K562 (cell line): ENCODE data around the gene PNPLA8. TPM values are rescaled to one million over a fixed set of nuclear protein-coding genes. Genes with fewer than 3 reads are reported as not detected.
"Not testable (repeated sequence)": the region's sequence is repeated elsewhere in the genome, so short reads cannot be mapped to it uniquely, and the experiment has no call there.

Experiments
- CBFA2T2 ChIP-seq: fragments of 450-650 bp; conservative IDR thresholded peaks from 2 replicates; pipeline ENCODE4 v1.6.1; 2017; ENCODE audit warnings: mild to moderate bottlenecking
- EHMT2 ChIP-seq: fragments of 450-650 bp; IDR thresholded peaks from 2 replicates; pipeline ENCODE4 v1.6.1; 2018; ENCODE audit warnings: antibody characterized with exemption
- FOXM1 ChIP-seq, 2 experiments: fragments of 450-650 bp in 1 of 2; sonication (generic) in 1 of 2; formaldehyde crosslinking in 1 of 2; IDR thresholded peaks; 2 replicates each; pipeline versions ENCODE4 v1.6.1 to v1.9.0; 2017 to 2022; ENCODE audit warnings: low read depth in 2 of 2, mild to moderate bottlenecking in 2 of 2, missing genetic modification reagents in 1 of 2, moderate library complexity in 1 of 2
- JUND ChIP-seq, 2 experiments: IDR thresholded peaks; 2 replicates in 1 of 2; 3 replicates in 1 of 2; pipeline ENCODE4 v1.6.1; 2011; ENCODE audit warnings: borderline replicate concordance in 2 of 2, low read depth in 2 of 2, low read length in 2 of 2, improper control_type of control experiment in 1 of 2, missing biosample characterization in 1 of 2, missing genetic modification characterization in 1 of 2, missing genetic modification reagents in 1 of 2
- NEUROD1 ChIP-seq: fragments of 150-350 bp; IDR thresholded peaks from 2 replicates; pipeline ENCODE4 v1.6.1; 2014; ENCODE audit warnings: borderline replicate concordance, low read length, low read depth; ENCODE audit not compliant: partially characterized antibody
- RAD51 ChIP-seq: fragments of 450-650 bp; IDR thresholded peaks from 2 replicates; pipeline ENCODE4 v1.7.1; 2016; ENCODE audit warnings: low read depth, mild to moderate bottlenecking, borderline replicate concordance
- SMARCC2 ChIP-seq: fragments of 450-650 bp; IDR thresholded peaks from 2 replicates; pipeline ENCODE4 v1.6.1; 2017; ENCODE audit warnings: antibody characterized with exemption, moderate library complexity, mild to moderate bottlenecking, low read depth
- TAF9B ChIP-seq: fragments of 450-650 bp; IDR thresholded peaks from 2 replicates; pipeline ENCODE4 v1.6.1; 2018; ENCODE audit warnings: mild to moderate bottlenecking; ENCODE audit not compliant: partially characterized antibody
- ZBTB7A ChIP-seq: IDR thresholded peaks from 2 replicates; pipeline ENCODE4 v1.6.1; 2011; ENCODE audit warnings: low read depth, mild to moderate bottlenecking, low read length, moderate library complexity, borderline replicate concordance; ENCODE audit not compliant: control insufficient read depth
- polyA plus RNA-seq, 8 experiments: library from polyadenylated mRNA; depleted of rRNA in 4 of 8; stranded (reverse) in 5 of 8; unstranded in 3 of 8; fragments of >200 nt; fragmentation: Nextera tagmentation in 2 of 8; fragmentation: Illumina TruSeq in 1 of 8; extraction: Ambion mirVana in 2 of 8; extraction: Trizol in 1 of 8; gene quantifications; 2 replicates each; pipeline versions ENCODE4 v1.2.1 to v1.2.3, GENCODE V29; 2011 to 2014; ENCODE audit warnings: inconsistent platforms in 1 of 8, missing spikeins in 1 of 8
- total RNA-seq, 7 experiments: library from RNA; depleted of rRNA in 6 of 7; stranded (reverse); fragments of >200 nt in 6 of 7; fragmentation: Illumina TruSeq in 2 of 7; extraction: Trizol in 2 of 7; gene quantifications; 2 replicates each; pipeline versions ENCODE4 v1.2.1 to v1.2.3, GENCODE V29; 2011 to 2021; ENCODE audit warnings: low replicate concordance in 1 of 7
- TF ChIP-seq, protein P1 (sequence below): fragments of 200-800 bp; sonication (Bioruptor generic); IDR thresholded peaks from 2 replicates; pipeline ENCODE4 v1.6.1; 2017; ENCODE audit warnings: missing genetic modification characterization, missing compliant biosample characterization
- TF ChIP-seq, protein P2 (sequence below): fragments of 450-650 bp; formaldehyde crosslinking; IDR thresholded peaks from 2 replicates; pipeline ENCODE4 v1.4.0; 2022; ENCODE audit warnings: mild to moderate bottlenecking, moderate library complexity
- TF ChIP-seq, protein P3 (sequence below), 2 experiments: fragments of 450-650 bp; formaldehyde crosslinking in 1 of 2; IDR thresholded peaks; 2 replicates each; pipeline versions ENCODE4 v1.4.0 to v1.6.1; 2014 to 2020; ENCODE audit warnings: mild to moderate bottlenecking in 2 of 2, borderline replicate concordance in 1 of 2, low read depth in 1 of 2

The PNPLA8 gene
- total and polyA plus RNA-seq, 9 of the 15 experiments (the other 6 are each of a cell fraction or from before 2014, with no cell fraction given), result 12.8 to 27.6 (median 16.3) TPM

DNA sequence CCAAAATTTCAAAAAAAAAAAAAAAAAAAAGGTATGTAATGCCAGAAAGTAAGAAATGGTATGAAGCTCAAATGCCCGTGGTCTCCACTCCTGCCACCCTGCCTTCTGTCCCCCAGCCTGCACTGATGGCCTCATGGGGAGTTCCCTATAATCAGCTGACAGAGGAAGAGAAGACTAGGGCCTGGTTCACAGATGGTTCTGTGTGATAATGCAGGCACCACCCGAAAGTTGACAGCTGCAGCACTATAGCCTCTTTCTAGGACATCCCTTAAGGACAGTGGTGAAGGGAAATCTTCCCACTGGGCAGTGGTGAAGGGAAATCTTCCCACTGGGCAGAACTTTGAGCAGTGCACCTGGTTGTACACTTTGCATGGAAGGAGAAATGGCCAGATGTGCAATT lies 12.3 kb upstream of the PNPLA8 start (continued):
- TF ChIP-seq JUND (IDR thresholded peaks at IDR 0.05; ENCODE audit: borderline replicate concordance, low read depth, low read length), result peak; percentile 68; the same call in 1 of the 2 replicates
- peak; percentile 63; the same call in 1 of the 3 replicates for TF ChIP-seq JUND (tag; IDR thresholded peaks at IDR 0.05; ENCODE audit: borderline replicate concordance, low read depth, low read length)
- TF ChIP-seq, protein P1, sequence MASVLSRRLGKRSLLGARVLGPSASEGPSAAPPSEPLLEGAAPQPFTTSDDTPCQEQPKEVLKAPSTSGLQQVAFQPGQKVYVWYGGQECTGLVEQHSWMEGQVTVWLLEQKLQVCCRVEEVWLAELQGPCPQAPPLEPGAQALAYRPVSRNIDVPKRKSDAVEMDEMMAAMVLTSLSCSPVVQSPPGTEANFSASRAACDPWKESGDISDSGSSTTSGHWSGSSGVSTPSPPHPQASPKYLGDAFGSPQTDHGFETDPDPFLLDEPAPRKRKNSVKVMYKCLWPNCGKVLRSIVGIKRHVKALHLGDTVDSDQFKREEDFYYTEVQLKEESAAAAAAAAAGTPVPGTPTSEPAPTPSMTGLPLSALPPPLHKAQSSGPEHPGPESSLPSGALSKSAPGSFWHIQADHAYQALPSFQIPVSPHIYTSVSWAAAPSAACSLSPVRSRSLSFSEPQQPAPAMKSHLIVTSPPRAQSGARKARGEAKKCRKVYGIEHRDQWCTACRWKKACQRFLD, result peak; percentile 83; the same call in 1 of the 2 replicates
- 0 out of 2 replicates have a peak, but pooled peaks have one; percentile 59 for TF ChIP-seq ZBTB7A
- TF ChIP-seq, protein P2, sequence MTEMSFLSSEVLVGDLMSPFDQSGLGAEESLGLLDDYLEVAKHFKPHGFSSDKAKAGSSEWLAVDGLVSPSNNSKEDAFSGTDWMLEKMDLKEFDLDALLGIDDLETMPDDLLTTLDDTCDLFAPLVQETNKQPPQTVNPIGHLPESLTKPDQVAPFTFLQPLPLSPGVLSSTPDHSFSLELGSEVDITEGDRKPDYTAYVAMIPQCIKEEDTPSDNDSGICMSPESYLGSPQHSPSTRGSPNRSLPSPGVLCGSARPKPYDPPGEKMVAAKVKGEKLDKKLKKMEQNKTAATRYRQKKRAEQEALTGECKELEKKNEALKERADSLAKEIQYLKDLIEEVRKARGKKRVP (CRISPR knock-in tag), result 0 out of 2 replicates have a peak, but pooled peaks have one; percentile 35
- TF ChIP-seq EHMT2, result peak; percentile 76
- TF ChIP-seq RAD51, result peak; percentile 71
- peak; percentile 95 for TF ChIP-seq CBFA2T2
- TF ChIP-seq FOXM1 (IDR thresholded peaks at IDR 0.05; ENCODE audit: low read depth), result peak; percentile 87
- TF ChIP-seq FOXM1 (CRISPR knock-in tag; IDR thresholded peaks at IDR 0.05; ENCODE audit: low read depth), result not testable (repeated sequence)
- peak; percentile 89 for TF ChIP-seq SMARCC2
- TF ChIP-seq, protein P3, sequence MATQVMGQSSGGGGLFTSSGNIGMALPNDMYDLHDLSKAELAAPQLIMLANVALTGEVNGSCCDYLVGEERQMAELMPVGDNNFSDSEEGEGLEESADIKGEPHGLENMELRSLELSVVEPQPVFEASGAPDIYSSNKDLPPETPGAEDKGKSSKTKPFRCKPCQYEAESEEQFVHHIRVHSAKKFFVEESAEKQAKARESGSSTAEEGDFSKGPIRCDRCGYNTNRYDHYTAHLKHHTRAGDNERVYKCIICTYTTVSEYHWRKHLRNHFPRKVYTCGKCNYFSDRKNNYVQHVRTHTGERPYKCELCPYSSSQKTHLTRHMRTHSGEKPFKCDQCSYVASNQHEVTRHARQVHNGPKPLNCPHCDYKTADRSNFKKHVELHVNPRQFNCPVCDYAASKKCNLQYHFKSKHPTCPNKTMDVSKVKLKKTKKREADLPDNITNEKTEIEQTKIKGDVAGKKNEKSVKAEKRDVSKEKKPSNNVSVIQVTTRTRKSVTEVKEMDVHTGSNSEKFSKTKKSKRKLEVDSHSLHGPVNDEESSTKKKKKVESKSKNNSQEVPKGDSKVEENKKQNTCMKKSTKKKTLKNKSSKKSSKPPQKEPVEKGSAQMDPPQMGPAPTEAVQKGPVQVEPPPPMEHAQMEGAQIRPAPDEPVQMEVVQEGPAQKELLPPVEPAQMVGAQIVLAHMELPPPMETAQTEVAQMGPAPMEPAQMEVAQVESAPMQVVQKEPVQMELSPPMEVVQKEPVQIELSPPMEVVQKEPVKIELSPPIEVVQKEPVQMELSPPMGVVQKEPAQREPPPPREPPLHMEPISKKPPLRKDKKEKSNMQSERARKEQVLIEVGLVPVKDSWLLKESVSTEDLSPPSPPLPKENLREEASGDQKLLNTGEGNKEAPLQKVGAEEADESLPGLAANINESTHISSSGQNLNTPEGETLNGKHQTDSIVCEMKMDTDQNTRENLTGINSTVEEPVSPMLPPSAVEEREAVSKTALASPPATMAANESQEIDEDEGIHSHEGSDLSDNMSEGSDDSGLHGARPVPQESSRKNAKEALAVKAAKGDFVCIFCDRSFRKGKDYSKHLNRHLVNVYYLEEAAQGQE (IDR thresholded peaks at IDR 0.05; ENCODE audit: borderline replicate concordance), result peak; percentile 17; the same call in 1 of the 2 replicates
- TF ChIP-seq, protein P3 (CRISPR knock-in tag; IDR thresholded peaks at IDR 0.05; ENCODE audit: low read depth), result not testable (repeated sequence)
- peak; percentile 55 for TF ChIP-seq NEUROD1
- TF ChIP-seq TAF9B, result peak; percentile 93
